Measurements from ENCODE around the gene ATP1B3. TPM values are rescaled to one million over a fixed set of nuclear protein-coding genes. Genes with fewer than 3 reads are reported as not detected.

The ATP1B3 gene
- polyA plus RNA-seq, 1 donor (not counting 4 experiments of a cell fraction or from before 2014, with no cell fraction given): 345 TPM

- no peak for TF ChIP-seq EZH2 (IDR thresholded peaks at IDR 0.05; ENCODE audit: low read length)
- TF ChIP-seq, protein P1, sequence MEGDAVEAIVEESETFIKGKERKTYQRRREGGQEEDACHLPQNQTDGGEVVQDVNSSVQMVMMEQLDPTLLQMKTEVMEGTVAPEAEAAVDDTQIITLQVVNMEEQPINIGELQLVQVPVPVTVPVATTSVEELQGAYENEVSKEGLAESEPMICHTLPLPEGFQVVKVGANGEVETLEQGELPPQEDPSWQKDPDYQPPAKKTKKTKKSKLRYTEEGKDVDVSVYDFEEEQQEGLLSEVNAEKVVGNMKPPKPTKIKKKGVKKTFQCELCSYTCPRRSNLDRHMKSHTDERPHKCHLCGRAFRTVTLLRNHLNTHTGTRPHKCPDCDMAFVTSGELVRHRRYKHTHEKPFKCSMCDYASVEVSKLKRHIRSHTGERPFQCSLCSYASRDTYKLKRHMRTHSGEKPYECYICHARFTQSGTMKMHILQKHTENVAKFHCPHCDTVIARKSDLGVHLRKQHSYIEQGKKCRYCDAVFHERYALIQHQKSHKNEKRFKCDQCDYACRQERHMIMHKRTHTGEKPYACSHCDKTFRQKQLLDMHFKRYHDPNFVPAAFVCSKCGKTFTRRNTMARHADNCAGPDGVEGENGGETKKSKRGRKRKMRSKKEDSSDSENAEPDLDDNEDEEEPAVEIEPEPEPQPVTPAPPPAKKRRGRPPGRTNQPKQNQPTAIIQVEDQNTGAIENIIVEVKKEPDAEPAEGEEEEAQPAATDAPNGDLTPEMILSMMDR (optimal IDR thresholded peaks at IDR 0.05 in 1 of 3, IDR thresholded peaks at IDR 0.05 in 1 of 3, conservative IDR thresholded peaks at IDR 0.05 in 1 of 3; ENCODE audit: extremely low read depth in 1 of 3, insufficient read depth in 2 of 3, low read length in 3 of 3): no peak
- no peak overlapping the region for H3K4me3 ChIP-seq (ENCODE audit: control insufficient read depth in 2 of 3, extremely low read depth in 1 of 3, insufficient read depth in 2 of 3, low read depth in 1 of 3, low read length in 3 of 3)
- dilution Hi-C loops (cut with MboI; ENCODE audit: extremely low pct_ligation_motif_present, low sequenced_read_pairs): no loop called here
- no peak overlapping the region for H3K4me2 ChIP-seq (ENCODE audit: control insufficient read depth, extremely low read depth, insufficient read depth, low read depth, low read length)
- H4K20me1 ChIP-seq (ENCODE audit: control insufficient read depth, extremely low read depth, insufficient read depth, low read length): no peaks in the 10 kb centered on the region
- H3K27ac ChIP-seq (ENCODE audit: control insufficient read depth, insufficient read depth, low read length): no peak overlapping the region
- H3K36me3 ChIP-seq (ENCODE audit: control insufficient read depth in 2 of 2, extremely low read depth in 1 of 2, insufficient read depth in 2 of 2, low read length in 2 of 2): no peaks in the 10 kb centered on the region
- no peak overlapping the region for H3K9ac ChIP-seq (ENCODE audit: control insufficient read depth, extremely low read depth, insufficient read depth, low read length)
- no peaks in the 10 kb centered on the region for H3K79me2 ChIP-seq (ENCODE audit: control insufficient read depth, insufficient read depth, low read length)
- H3K9me3 ChIP-seq (ENCODE audit: control insufficient read depth, low read depth, low read length): no peaks in the 10 kb centered on the region
- no peaks in the 10 kb centered on the region for H3K9me1 ChIP-seq (ENCODE audit: control insufficient read depth, extremely low read depth, insufficient read depth, low read length)
- H2AFZ ChIP-seq (ENCODE audit: control insufficient read depth, low read length): no peak overlapping the region
- peaks cover 41% of the 10 kb centered on the region for H3K4me1 ChIP-seq (ENCODE audit: control insufficient read depth, extremely low read depth, insufficient read depth, low read length)
- no peaks in the 10 kb centered on the region for H3K27me3 ChIP-seq (ENCODE audit: control insufficient read depth, extremely low read depth, insufficient read depth, low read length)
- no peak for FAIRE-seq
- no peak for DNase-seq (ENCODE audit: low read depth, low spot score)
These were observed 65.6 kb downstream of the ATP1B3 start for GRCh38 chr3:141942006-141942405.

DNA sequence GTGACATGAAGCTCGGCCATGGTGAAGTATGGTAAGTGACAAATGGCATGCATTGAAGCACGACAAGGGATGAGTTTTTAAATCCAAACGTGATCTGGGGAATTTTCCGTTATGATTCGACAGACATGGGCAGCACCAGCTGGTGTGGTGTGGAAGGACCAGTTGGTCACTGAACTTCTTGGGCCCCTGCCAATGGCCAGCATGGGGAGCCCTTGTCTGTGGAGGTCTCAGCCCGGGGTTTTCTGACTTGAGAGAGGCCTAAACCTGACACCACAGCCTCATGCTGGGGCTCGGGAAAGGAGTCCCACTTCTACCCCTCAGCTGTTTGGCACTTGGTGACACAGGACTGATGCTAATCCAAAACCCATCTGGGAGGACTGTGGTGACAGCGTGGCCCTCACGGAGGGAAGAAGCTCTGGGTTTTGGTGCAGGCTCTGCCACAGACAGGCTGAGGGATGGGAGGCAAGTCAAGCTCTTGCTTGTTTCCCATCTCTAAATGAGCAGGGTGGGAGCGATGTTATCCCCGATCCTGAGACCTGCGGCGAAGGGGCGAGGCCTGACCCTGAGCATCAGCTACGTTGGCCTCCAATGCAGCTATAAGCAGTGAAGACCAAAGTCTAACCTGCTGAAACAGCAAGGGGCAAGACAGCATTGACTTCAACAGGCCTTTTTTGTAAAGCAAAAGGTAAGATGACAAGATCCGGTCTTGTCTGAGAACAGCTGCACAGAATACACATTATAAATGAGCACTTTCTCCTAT lies 69.5 kb downstream of the ATP1B3 start:
- no peaks in the 10 kb centered on the region for H3K27me3 ChIP-seq (ENCODE audit: control insufficient read depth, extremely low read depth, insufficient read depth, low read length)
- H3K27ac ChIP-seq (ENCODE audit: control insufficient read depth, insufficient read depth, low read length): no peak overlapping the region
- no peaks in the 10 kb centered on the region for H3K9me3 ChIP-seq (ENCODE audit: control insufficient read depth, low read depth, low read length)
- H3K4me3 ChIP-seq (ENCODE audit: control insufficient read depth in 2 of 3, extremely low read depth in 1 of 3, insufficient read depth in 2 of 3, low read depth in 1 of 3, low read length in 3 of 3): no peak overlapping the region
- dilution Hi-C loops (cut with MboI; ENCODE audit: extremely low pct_ligation_motif_present, low sequenced_read_pairs): no loop called here
- H3K36me3 ChIP-seq (ENCODE audit: control insufficient read depth in 2 of 2, extremely low read depth in 1 of 2, insufficient read depth in 2 of 2, low read length in 2 of 2): no peaks in the 10 kb centered on the region
- no peaks in the 10 kb centered on the region for H4K20me1 ChIP-seq (ENCODE audit: control insufficient read depth, extremely low read depth, insufficient read depth, low read length)
- no peak overlapping the region for H3K9ac ChIP-seq (ENCODE audit: control insufficient read depth, extremely low read depth, insufficient read depth, low read length)
- TF ChIP-seq EZH2 (IDR thresholded peaks at IDR 0.05; ENCODE audit: low read length): no peak
- TF ChIP-seq, protein P1 (optimal IDR thresholded peaks at IDR 0.05 in 1 of 3, IDR thresholded peaks at IDR 0.05 in 1 of 3, conservative IDR thresholded peaks at IDR 0.05 in 1 of 3; ENCODE audit: extremely low read depth in 1 of 3, insufficient read depth in 2 of 3, low read length in 3 of 3): no peak
- peaks cover 8% of the 10 kb centered on the region for H3K4me1 ChIP-seq (ENCODE audit: control insufficient read depth, extremely low read depth, insufficient read depth, low read length)
- H3K79me2 ChIP-seq (ENCODE audit: control insufficient read depth, insufficient read depth, low read length): no peaks in the 10 kb centered on the region
- no peak overlapping the region for H2AFZ ChIP-seq (ENCODE audit: control insufficient read depth, low read length)
- FAIRE-seq (no peak), DNase-seq (ENCODE audit: low read depth, low spot score) (no peak)
- no peaks in the 10 kb centered on the region for H3K9me1 ChIP-seq (ENCODE audit: control insufficient read depth, extremely low read depth, insufficient read depth, low read length)
- no peak overlapping the region for H3K4me2 ChIP-seq (ENCODE audit: control insufficient read depth, extremely low read depth, insufficient read depth, low read depth, low read length)

Measured in keratinocyte (primary cell).